NCI-H2081 treated with DMSO at 0.1 percent for 48 hours (cell line): ENCODE data around the gene PKP3.

ENCODE experiments used
- DNase-seq: peaks from one replicate; lab custom pipeline; 2025; lab: John Stamatoyannopoulos, UW

Gene PKP3

DNA sequence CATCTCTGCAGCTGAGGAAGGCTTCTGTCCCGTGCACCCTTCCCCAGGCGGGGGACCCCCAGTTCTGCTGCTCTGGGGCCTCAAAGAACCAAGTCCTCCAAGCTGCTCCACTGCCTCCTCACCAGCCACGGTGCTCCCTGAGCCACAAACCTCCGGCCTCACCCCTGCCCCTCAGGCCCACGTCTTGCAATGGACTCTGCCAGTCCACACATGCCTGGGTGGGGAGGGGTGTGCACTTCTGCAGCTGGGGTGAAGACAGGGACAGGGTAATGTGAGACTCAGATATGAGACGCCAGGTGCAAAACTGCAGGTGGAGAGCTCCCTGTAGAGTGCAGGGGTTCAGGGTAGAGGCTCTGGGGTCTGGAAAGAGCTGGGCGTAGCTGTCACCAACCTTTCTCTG, 52.9 kb downstream of the PKP3 start:
- no peak for DNase-seq

DNA sequence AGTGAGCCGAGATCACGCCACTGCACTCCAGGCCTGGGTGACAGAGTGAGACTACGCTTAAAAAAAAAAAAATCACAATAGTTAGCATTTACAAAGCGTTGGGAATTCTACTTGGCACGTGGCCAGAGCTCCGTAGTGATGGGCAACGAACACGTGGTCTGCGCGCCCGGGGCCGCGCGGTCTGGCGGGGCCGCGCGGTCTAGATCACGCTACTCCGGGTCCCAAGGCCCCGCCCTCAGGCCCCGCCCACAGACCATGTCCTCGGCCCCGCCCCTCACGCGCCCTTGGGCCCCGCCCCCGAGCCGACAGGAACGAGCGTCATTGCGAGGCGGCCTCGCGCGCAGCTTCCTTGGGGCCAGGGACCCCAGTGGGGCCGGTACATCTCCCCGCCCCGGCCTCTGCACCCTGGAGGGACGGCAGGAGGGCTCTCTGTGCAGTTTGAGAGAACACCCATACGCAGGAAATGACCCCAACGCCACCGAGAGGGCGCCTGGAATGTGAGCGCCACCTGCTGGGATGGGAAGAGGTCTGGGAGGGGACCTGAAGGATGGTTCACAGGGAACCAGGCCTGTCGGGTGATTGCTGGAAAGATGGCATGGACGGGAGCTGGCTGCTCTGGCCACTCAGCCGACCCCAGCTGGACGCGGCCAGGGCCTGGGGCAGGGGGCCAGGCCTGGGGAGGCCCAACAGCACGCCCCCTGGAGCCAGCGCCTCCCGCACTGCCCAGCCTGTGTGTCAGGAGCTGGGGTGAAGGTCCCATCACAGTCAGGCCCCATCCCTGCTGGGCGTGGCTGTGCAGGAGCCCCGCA, 54.1 kb downstream of the PKP3 start:
- DNase-seq: peak; percentile 59

- peak; percentile 76 for DNase-seq
Measured at GRCh38 chr11:449889-450808, 56.1 kb downstream of the PKP3 start, which contains the start of gene PTDSS2. PTDSS2 (plus strand) TSS chr11:450279; CDS start chr11:450456, 177 bp downstream.

DNA sequence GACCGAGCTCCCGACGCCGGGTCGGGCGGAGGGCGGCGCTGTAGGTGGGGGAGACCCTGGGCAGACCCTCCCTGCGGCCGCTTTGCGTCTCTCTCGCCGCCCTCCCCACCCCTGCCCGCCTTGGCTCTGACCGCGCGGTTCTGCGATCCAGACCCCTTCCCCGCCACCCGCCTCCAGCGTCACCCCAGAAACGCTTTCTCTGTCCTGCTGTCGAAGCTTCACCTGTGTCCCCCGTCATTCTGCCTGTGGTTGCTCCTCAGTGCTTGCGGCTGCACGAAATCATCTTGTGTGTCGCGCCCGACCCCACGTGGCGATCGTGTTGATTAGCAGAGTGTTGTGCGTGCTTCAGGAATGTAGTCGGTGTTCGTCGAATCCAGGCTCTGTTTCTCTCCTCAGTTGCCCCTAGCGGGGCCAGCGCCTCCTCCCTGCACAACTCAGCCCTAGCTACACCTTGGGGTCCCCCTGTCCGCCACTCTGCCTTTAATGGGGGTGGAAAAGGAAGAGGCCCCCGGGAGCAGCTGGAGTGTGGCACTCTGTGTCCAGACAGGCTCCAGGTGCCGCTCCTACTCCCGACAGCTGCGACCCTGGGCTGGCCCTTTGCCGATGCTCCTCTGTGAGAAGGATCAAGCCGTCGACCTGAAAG, 56.9 kb downstream of the PKP3 start:
- no peak for DNase-seq

DNA sequence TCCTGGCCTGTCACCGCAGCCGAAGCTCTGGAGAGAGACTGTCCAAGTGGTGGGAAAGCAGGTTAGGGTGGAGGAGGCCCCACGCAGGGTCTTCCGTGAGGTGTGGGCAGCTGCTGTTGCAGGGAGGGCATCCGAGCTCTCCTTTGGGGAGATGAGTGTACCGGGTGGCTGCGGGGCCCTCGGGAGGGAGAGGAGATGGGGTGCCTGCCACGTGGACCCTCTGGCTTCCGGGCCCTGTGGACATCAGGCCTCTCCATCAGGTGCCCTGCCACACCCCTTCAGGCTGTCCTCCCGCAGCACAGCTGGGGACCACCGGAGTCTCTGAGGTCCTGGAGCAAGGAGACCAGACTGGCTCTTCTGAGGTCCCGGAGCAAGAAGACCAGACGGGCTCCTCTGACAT, 57.7 kb downstream of the PKP3 start:
- DNase-seq: no peak

DNA sequence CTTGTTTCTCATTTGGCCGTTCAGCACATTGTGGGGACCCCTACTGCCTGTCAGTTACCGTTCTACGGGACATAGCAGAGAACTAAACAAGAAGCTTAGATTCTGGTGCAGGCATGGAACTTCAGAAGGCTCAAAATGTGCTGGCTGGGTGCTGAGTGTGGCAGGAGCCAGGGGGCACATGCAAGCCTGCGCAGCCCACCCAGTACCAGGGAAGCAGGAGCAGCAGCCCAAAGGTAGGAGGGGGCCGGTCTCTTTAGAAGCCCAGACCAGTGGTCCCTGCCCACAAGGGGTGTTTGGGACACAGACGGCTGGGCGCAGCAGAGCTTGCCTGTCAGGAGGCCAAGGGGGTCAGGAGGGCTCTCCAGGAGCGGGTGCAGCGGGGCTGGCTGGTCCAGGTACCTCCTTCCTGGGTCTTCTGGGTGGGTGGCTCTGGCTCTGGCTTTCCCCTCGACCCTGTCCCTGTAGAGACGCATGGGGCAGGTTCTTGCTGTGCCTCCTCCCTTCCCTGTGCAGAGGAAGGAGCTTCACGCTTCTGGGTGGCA, 58.3 kb downstream of the PKP3 start:
- DNase-seq: no peak

GRCh38 chr11:452916-453527, 59.0 kb downstream of the PKP3 start:
- DNase-seq: no peak

GRCh38 chr11:453564-453963, 59.6 kb downstream of the PKP3 start:
- no peak for DNase-seq

DNA sequence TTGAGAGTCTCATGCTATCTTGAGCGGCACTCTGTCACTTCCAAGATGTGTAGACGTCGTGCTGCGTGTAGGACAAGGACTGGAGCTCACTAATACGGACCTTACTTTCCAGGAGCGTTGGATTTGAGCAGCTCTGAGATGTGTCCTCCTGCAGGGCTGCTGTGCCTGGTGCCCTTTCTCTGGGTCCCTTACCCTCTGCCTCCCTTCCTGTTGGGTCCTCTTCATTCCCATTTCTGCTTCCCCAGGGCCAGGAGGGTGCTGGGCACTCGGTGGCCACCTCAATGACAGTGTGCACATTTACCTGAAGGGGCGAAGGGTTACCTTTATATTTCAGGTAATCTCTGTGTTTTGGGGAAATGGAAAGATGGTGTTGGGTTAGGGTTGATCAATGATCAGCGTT, 60.0 kb downstream of the PKP3 start:
- DNase-seq: no peak
